WERI-Rb-1 (cell line): ENCODE results near the gene FIBCD1.

Experiments
- DNase-seq: peaks from one replicate; pipeline ENCODE4 v3.0.0-alpha.2; 2020
- H3K27ac ChIP-seq: fragments of 250-450 bp; sonication (Bioruptor Pico); 2 replicates; pipeline ENCODE4 v1.5.1; 2020; ENCODE audit warnings: mild to moderate bottlenecking, moderate library complexity
- H3K27me3 ChIP-seq: fragments of 250-450 bp; sonication (Bioruptor Pico); 2 replicates; pipeline ENCODE4 v1.5.1; 2021; ENCODE audit warnings: mild to moderate bottlenecking, low read depth, moderate library complexity; ENCODE audit not compliant: insufficient read depth, severe bottlenecking
- H3K36me3 ChIP-seq: fragments of 250-450 bp; sonication (Bioruptor Pico); 2 replicates; pipeline ENCODE4 v1.5.1; 2020; ENCODE audit warnings: mild to moderate bottlenecking, moderate library complexity
- H3K4me3 ChIP-seq: 2 replicates; pipeline ENCODE4 v1.5.1; 2011; ENCODE audit warnings: low read depth, mild to moderate bottlenecking, control low read depth, low read length
- H3K9me3 ChIP-seq: fragments of 250-450 bp; sonication (Bioruptor Pico); 2 replicates; pipeline ENCODE4 v1.5.1; 2021; ENCODE audit warnings: mild to moderate bottlenecking, moderate library complexity; ENCODE audit not compliant: severe bottlenecking
- CTCF ChIP-seq: IDR thresholded peaks from 2 replicates; pipeline ENCODE4 v1.5.1; 2011; ENCODE audit warnings: low read depth, mild to moderate bottlenecking, control low read depth, inconsistent platforms, low read length

FIBCD1 gene

GRCh38 chr9:130904070-130905044, 34.7 kb downstream of the FIBCD1 start:
- no peak overlapping the region for H3K4me3 ChIP-seq
- H3K27me3 ChIP-seq, result no peaks in the 10 kb centered on the region
- TF ChIP-seq CTCF, result no peak
- no peak overlapping the region for H3K27ac ChIP-seq
- H3K9me3 ChIP-seq, result no peaks in the 10 kb centered on the region
- H3K36me3 ChIP-seq, result no peaks in the 10 kb centered on the region
- DNase-seq, result no peak

GRCh38 chr9:130903194-130904069, 35.6 kb downstream of the FIBCD1 start:
- no peaks in the 10 kb centered on the region for H3K27me3 ChIP-seq
- H3K9me3 ChIP-seq, result no peaks in the 10 kb centered on the region
- no peak for TF ChIP-seq CTCF

GRCh38 chr9:130902204-130903185, 36.6 kb downstream of the FIBCD1 start:
- TF ChIP-seq CTCF, result no peak
- DNase-seq, result no peak
- no peaks in the 10 kb centered on the region for H3K36me3 ChIP-seq
- H3K27ac ChIP-seq, result no peak overlapping the region
- H3K9me3 ChIP-seq, result no peaks in the 10 kb centered on the region
- no peak overlapping the region for H3K4me3 ChIP-seq
- no peaks in the 10 kb centered on the region for H3K27me3 ChIP-seq

More at GRCh38 chr9:130903194-130904069, 35.6 kb downstream of the FIBCD1 start:
- H3K4me3 ChIP-seq, result no peak overlapping the region
- DNase-seq, result no peak
- no peaks in the 10 kb centered on the region for H3K36me3 ChIP-seq
- no peak overlapping the region for H3K27ac ChIP-seq

GRCh38 chr9:130901498-130902203, 37.4 kb downstream of the FIBCD1 start:
- H3K27me3 ChIP-seq, result no peaks in the 10 kb centered on the region
- no peaks in the 10 kb centered on the region for H3K9me3 ChIP-seq
- no peaks in the 10 kb centered on the region for H3K36me3 ChIP-seq
- no peak overlapping the region for H3K4me3 ChIP-seq
- DNase-seq, result no peak
- TF ChIP-seq CTCF, result no peak
- H3K27ac ChIP-seq, result no peak overlapping the region
